Activated CD4-positive, alpha-beta T cell treated with anti-CD3 and anti-CD28 coated beads, Interleukin-2, amount 50 U/mL, for 1 hour (primary cell): Measurements from ENCODE around the gene UNG.
"Not testable (repeated sequence)": the region's sequence is repeated elsewhere in the genome, so short reads cannot be mapped to it uniquely, and the experiment has no call there.

ENCODE experiments used
- DNase-seq: peaks from one replicate; pipeline ENCODE4 v3.0.0-alpha.2; 2020

The UNG gene

DNA sequence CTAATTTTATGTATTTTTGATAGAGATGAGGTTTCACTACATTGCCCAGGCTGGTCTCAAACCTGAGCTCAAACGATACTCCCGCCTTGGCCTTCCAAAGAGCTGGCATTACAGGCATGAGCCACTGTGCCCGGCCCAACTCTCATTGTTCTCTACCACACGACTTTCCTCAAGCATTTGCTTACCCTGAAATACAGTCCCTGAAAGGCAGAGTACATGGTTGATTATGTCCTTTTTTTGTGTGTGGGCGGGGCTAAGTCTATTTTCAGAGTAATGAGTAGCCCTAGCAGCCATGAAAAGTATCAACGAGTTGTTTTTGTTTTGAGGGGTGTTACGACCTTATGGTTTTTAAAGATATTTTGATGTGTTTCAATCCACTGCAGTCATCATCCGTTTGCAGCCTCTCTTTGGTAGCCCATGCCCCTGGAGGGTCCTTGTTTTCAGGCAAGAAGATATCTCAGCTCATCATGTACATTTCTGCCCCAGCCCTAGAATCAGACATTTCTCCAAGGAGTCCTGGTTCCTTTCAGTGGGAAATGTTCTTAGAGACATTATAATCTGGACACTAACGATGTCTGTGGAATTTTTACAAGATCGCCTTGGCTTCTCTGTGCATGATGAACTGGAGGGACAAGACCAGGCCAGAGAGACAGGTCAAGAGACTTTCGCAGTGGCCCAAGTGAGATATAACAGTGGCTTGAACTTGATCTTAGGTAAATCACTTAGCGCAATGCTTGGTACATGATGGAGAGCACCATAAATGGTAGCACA lies 27.7 kb downstream of the UNG start:
- DNase-seq, result no peak

DNA sequence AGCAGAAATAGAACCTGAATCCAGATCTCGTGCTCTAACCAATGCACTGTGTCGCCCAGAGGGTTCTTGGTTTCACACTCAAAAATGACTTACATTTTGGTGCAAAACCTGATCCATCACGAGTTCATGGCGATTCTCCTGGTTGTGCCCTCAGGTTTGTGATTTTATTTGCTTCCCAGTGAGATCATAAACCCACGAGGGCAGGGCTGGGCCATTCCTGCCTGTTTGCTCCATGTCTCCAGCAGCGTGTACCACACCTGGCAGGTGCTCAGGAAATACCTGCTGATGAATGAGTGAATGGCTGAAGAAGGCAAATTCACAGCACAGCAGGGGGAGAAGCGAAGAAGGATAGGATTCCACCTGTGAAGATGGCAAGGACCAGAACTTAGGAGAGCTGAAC lies 28.4 kb downstream of the UNG start:
- no peak for DNase-seq

DNA sequence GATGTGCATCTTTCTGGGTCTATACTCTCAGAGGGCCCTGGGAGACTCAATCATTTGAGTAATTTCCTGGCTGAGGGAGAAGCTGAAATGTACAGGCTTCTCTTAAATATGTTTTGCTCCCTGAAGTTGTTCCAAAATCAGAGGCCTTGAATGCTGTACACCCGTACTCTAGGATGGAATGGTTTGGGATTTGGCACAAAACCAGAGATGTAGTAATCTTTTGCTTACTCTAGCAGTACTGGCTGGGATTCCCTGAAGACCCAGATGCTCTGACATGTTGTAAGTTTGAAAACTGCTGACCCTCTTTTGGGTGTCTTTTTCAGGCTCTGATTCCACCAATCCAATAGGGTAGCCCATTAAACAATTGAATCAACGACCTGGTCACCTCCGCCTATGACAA lies 29.4 kb downstream of the UNG start:
- no peak for DNase-seq

DNA sequence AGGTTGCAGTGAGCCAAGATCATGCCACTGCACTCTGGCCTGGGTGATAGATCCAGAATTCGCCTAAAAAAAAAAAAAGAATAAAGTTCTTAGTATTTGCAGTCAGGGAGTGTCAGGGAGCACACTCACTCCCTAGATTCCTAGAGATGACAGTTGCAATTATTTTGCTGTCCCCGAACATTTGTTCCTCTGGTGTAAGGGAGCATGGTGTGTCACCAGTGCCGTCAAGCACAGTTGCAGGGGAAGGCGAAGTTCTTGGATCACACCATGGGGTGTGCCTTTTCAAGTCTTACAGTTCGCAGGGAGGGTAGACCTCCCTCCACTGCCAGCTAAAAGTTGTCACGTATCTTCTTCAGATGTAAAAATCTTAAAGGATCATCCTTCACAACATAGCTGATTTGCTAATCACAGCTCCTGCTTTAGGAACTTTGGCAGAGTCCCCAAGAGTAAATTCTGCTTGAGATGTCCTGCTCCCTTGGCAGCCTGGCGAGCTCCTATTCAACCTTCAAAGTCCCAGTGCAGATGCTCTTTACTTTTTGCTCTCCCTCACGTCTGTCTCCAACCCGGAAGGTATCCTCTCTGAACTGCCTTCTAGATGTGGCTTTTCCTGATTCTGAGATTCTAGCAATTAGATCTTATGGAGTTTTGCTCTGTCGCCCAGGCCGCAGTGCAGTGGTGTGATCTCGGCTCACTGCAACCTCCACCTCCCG lies 30.3 kb downstream of the UNG start:
- DNase-seq, result no peak

DNA sequence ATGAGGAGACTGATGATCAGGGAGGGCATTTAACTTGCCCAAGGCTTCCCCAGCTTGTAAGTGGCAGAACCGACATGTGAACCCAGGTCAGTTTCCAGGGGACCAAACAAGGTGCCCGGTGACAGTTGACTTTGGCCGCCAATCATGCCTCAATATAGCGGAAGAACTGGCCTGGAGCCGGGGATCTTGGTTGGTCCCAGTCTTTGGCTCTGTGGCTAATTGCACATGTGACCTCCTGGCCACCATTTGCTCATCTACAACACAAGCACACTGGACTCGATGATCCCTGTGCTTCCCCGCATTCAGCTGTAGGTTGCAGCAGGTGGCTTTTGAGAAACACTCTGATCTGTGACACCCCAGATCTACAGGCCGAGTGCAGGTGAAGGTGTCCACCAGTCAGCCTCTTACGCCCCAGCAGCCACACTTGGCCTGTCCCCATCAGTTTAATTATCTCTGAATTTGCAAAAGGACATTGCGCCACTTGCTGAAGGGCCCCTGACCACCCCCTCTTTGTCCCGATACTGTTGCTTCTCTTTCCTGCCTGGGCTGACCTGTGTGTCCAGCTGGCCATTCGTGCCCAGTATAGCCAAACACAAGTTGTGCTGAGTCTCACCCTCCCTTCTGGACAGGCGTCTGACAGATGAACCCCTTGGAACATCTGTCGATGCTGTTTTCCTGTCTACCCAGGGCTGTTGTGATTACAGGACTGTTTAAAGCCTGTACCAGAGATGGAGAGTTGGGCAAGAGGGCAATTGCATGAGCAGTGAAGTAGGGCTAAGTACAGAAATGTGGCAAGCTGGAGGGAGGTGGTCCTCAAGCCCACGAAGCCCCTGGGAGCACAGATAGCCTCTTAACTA lies 33.1 kb downstream of the UNG start:
- no peak for DNase-seq

DNA sequence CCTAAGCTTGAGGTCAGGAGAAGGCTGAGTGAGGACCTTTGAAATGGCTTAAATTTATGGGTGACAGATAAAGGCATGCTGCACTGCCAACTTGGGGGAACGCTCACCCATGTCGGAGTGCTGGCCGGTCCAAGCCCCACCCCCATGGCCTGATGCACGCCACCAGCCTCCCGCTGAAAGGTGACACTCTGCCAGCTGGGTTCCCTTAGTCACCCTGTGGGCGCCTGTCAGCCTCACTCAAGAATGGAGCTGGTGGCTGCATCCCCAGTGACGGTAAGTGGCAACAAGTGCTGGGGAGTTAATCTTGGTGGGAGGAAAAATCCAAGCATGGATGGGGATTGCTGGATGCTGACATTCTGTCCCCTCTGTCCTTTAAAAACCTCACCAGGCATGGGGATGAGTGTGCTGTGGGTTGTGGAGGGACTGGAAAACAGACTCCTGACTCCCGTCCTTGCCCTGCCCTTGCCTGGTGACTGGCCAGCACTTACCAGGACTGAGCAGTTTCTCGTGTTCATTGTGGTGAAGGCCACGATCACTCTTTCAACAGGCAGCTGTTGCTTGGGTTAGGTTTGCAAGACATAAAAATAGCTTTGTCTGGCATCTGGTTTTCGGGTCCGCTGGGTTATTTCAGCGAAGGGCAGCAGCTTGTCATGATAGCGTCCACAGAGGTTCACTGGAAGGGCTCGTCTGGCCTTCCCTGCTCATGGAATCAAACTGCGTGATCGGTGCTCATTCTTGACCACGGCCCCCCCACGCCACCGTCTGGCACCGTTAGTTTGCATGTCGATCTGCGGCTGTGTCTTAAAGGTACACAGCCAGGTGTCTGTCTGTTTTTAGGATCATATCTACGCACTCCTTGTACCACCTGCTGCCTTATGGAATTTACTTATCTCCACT lies 34.0 kb downstream of the UNG start:
- DNase-seq, result no peak

DNA sequence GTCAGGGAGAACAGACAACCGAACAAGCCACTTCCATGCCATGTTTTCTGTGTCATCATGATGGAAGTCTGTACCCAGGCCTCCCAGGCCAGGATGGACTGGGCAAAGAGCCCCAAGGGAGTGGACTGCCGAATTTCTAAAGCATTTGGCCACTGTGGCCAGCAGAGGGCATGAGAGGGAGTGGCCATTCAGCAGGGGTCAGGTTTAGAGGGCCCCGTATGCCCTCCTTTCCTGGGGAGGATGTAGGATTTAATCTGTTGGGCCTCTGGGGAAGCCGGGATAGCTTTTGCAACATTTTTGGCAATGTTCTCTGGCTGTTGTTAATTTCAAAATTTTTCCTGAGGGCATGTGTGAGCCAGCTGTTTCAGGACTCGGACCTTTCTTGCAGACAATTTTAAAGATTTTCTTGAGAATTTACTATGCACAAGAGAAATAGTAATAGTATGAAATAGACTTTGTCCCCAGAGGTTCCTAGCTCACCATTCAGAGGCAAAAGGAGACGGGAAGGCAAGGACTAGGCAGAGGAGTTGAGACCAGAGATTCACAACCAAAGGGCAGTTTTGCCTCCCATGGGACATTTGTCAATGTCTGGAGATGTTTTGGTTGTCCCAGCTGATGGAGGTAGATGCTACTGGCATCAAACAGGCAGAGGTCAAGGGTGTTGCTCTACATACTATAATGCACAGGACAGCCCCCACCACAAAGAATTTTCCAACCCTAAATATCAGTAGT lies 37.0 kb downstream of the UNG start:
- no peak for DNase-seq

DNA sequence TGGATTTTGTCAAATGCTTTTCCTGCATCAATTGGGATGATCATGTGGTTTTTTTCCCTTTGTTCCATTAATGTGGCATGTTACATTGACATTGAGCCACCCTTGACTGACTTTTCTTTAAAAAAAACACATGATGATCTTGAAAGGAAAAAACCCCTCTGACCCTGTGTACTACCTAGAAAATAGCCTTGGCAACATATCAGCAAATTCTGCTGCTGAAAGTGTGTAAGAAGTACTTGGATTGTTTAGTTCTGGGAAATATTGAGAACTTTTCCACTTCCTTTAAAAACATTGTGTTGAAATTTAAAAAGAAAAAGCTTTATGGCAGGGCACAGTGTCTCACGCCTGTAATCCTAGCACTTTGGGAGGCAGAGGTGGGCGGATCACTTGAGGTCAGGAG lies 39.7 kb downstream of the UNG start:
- no peak for DNase-seq

DNA sequence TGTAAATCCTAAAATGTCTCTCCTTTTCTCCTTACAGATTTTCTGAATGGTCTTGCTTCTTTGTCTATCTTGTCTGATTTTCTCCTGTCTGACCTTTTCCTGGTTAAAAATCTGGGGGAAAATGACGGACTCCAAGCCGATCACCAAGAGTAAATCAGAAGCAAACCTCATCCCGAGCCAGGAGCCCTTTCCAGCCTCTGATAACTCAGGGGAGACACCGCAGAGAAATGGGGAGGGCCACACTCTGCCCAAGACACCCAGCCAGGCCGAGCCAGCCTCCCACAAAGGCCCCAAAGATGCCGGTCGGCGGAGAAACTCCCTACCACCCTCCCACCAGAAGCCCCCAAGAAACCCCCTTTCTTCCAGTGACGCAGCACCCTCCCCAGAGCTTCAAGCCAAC lies 42.0 kb downstream of the UNG start:
- DNase-seq, result no peak

DNA sequence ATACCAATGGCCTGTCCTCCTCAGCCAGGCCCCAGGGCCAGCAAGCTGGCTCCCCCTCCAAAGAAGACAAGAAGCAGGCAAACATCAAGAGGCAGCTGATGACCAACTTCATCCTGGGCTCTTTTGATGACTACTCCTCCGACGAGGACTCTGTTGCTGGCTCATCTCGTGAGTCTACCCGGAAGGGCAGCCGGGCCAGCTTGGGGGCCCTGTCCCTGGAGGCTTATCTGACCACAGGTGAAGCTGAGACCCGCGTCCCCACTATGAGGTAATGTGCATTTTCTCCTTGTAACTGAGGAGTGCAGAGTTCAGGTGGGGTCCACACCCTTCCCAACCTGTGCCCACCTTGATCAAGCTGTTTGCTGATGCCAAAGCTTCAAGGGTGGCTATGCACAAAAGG lies 42.4 kb downstream of the UNG start:
- no peak for DNase-seq

DNA sequence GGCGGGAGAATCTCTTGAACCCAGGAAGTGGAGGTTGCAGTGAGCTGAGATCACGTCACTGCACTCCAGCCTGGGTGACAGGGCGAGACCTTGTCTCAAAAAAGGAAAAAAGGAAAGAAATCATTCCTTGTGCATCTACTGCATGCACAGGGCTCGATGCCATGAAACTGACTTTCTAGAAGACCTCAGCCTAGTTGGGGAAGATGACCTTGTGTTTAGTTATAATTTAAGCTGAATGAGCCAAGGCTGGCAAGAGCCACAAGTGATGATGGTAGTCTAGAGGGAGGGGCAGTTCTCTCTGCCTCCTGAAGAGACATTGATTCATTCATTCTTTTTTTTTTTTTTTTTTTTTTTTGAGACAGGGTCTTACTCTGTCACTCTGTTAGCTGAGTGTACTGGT lies 43.2 kb downstream of the UNG start:
- DNase-seq, result no peak

DNA sequence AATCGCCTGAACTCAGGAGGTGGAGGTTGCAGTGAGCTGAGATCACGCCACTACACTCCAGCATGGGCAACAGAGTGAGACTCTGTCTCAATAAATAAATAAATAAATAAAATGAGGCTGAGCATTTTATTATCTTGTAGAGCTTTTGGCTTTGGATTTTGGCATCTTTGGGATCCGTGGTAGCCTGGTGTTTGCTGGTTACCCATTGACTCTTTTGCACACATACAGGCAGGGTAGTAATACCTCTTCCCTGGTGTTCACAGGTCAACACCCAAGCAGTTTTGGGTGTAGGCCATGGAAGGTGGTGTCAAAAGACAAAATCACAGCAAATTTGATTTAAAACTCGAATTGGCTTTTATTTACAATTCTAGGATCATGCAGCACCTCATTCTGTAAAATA lies 46.8 kb downstream of the UNG start:
- no peak for DNase-seq

DNA sequence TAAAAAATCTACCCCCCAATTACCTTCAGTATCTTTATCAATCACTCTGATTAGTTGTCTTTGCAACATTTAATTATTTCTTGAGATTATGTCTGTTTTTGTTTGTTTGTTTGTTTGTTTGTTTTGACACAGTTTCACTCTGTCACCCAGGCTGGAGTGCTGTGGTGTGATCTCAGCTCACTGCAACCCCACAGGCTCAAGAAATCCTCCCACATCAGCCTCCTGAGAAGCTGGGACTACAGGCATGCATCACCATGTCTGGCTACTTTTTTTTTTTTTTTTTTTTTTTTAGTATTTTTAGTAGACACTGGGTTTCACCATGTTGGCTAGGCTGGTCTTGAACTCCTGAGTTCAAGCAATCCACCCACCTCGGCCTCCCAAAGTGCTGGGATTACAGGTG lies 49.7 kb downstream of the UNG start:
- not testable (repeated sequence) for DNase-seq

DNA sequence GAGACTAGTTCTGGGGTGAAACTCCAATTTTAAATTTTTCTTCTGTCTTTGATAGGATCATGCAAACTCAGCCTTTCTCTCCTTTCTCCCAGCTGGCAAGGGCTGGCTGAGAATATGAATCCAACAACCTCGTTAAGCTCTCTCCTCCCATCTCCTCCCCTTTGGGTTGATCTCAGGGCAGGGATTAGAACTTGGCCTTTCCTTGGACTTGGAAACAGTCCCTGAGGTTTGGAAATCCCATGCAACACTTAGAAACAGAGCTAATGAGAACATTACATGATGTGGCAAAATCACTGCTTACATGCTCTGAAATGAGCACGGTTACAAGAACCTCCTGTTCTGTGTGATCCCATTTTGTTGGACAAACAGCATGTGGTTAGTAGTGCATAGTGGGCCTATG lies 50.6 kb downstream of the UNG start:
- DNase-seq, result no peak

DNA sequence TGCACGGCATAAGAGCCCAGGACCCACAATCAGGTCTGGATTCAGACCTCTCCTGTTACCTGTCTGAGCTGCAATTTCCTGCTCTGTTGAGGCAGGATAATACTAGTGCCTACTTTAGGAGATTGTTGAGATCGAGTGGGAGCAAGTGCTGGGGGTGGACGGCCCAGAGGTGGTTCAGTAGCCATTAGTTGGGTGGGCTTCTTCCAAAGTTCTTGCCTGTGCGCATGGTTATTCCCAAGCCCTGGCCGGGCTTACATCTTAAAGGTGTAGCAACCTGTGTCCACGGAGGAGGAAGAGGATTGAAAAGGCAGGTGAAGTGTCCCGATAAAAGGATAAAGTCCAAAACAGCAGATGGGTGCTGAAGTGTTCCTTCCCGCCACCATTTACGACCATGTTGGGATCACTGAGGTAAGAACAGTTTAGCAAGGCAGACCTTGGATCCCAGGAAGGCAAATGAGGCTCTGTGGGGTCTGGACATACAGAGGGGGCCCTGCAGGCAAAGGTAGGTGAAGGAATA lies 52.8 kb downstream of the UNG start:
- DNase-seq, result no peak

DNA sequence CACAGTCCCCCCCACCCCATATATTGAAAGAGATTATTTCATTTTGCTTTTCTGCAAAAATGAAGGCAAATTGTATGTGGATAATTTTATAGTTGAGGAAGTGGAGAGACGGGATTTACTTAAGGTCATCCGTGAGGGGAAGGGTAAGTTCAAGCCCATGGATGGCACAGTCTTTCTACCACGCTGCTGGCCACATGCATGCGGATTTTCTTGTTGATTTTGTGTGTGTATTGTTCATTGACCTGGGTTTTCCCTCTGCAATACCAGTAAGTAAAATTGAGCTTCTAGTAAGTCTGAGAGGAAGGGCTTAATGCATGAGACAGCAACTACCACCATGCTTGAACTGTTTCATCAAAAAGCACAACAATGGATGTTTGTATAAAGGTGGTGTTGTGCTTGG lies 54.1 kb downstream of the UNG start:
- no peak for DNase-seq

DNA sequence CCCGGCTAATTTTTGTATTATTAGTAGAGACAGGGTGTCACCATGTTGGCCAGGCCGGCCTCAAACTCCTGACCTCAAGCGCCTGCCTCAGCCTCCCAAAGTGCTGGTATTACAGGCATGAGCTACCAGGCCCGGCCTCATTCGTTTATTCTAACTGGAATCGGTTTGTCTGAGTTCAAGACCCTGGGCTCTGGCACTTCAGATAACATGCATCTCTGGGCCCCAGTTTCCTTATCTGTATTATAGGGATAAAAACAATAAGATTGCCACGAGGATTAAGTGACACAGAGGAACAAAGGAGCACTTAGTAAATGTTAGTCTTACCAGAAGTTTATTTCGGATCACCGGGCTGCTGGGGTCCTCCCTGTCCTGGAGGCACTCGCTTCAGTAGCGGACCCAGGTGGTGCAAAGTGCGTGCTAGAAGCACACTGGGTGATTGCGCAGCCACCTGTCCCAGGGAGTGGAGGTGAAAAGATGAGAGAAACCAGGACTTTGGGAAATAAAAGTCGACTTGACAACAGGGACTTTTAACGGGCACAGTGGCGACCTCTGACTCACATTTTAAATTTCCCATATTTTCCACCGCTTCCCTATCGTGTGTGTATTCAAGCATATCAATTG lies 56.5 kb downstream of the UNG start:
- DNase-seq, result no peak

DNA sequence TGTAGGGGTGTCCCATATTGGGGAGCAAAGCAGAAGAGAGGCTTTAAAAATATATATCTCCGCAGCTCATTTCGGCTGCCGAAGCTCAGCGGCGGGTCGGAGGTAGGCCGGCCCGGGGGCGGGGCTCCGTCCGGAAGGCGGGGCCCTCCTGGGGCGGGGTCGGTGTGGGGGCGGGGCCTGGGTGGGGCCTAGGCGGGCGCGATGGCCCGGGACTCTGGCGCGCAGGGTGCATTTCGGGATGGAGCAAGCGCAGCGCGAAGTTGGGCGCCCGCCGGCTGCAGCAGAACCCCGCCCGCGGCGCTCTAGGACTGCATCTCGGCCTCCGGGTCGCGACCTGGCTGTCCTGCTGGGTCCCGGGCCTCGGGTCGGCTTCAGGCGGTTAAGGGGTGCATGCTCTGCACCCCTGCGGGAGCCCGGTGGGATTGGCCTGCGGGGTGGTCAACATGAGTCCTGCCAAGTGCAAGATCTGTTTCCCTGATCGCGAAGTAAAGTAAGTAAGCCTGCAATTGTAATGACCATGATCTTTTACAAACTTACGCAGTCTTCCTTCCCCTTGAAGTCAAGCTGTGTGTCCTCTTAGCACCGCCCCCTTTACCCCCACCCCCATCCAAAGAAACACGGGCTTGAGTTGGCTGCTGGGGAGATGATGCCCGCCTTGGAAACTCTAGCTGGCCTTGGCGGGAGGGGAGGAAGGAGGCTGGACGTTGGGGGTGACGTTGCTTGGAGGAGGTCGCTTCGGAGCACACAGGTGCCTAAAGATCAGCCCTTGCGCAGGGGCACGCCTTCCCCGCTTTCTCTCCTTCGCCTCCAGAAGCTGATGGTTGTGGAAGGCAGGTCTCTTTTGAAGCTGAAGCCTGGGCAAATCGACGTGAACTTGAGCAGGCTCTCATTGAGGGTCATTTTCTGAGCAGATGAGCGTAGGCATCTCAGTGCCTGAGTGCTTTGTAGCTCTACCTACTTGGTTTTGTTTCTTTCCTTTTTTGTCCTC lies 57.3 kb downstream of the UNG start:
- peak; percentile 73 for DNase-seq

DNA sequence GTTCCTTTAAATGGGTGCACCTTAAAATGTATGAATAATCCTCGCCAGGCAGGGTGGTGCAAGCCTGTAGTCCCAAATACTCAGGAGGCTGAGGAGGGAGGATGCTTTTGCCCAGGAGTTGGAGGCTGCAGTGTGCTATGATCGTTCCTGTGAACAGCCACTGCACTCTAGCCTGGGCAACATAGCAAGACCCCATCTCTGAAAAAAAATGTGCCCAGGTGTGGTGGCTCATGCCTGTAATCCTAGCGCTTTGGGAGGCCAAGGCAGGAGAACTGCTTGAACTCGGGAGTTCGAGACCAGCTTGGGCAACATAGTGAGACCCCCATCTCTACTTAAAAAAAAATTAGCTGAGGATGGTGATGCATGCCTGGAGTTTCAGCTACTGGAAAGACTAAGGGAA lies 58.6 kb downstream of the UNG start:
- no peak for DNase-seq

DNA sequence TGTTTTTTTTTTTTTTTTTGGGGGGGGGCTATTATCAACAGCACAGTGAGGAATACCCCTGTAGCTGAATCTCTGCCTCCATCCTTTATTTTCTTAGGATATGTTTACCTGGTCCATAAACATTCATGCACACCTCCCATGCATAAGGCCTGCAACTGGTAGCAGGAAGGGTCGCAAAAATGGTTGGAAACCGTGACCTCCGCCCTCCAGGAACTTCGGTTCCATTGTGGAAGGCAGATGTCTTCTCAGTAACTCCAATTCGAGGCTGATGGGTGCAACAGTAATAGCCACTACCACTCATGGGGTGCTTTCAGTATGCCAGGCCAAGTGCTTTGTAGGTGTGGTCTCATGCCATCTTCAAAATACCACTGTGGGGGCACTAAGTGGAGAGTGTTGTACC lies 59.2 kb downstream of the UNG start:
- no peak for DNase-seq
